ENCODE measurements around the gene PLCB1.

DNA sequence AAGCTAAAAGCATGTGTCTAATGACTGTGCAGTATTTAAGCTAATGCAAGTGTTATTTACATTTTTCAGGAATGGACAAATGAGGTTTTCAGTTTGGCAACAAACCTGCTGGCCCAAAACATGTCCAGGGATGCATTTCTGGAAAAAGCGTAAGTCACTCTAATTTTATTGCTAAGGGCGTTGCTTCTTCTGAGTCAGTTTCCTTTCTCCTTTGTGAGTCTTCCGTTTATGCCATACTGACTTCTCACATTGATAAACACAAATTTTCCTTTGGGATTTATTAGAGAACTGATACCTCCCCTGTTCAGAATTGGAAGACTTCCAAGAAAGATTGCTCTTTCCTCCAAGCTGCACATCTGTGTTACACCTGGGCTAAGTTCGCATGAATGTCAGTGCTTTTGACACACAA, 514.0 kb downstream of the PLCB1 start:
- no peak for TF ChIP-seq POLR2A (IDR thresholded peaks at IDR 0.05; ENCODE audit: low read depth, low read length)
- no peak for TF ChIP-seq TAF1 (IDR thresholded peaks at IDR 0.05; ENCODE audit: borderline replicate concordance, low read depth, low read length)
- no peak for TF ChIP-seq POLR2AphosphoS5 (IDR thresholded peaks at IDR 0.05; ENCODE audit: low read depth, low read length)
